HG02943 (cell line): ENCODE data around the gene PROSER1.
A peak's percentile ranks its signal among the peaks of the same experiment; 100 is the strongest.
"Not testable (repeated sequence)": the region's sequence is repeated elsewhere in the genome, so short reads cannot be mapped to it uniquely, and the experiment has no call there.

Experiments
- ATAC-seq: cut with Tn5 transposase; IDR thresholded peaks from one replicate; pipeline ENCODE4 v1.9.1; 2021; ENCODE audit warnings: mild to moderate bottlenecking, low read depth, moderate library complexity; ENCODE audit not compliant: unreplicated experiment

Gene PROSER1

DNA sequence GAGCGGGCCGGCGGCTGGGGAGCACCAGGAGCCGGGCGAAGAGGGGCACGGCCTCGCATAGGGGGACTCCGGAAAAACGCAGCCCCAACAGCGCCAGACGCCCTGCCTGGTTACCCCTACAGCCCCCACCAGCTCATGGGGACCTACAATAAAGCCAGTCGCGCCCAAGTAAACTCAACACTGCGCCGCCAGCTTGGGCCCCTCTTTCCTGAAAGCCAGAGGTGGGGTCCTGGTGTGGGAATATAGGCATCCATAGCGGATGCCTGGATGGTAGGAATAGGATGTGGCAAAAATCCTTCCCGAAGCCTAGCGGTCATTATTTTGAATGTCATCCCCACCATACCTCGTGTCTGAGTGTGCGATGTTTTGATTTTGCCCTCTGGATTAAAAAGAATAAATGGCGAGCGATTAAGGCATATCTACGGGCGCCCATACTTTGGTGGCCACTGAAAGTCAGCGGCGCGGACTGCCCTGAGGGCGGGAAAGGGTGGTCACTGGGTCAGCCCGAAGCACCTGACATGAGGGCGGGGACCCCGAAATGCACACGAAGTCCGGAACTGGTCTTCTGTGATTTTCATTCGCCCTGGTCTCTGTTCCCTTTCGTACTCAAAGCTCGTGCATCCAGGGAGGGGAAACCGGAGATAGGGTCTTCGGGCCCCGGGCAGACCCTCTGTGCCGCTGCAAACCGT lies at the start of gene PROSER1, which contains the start of gene NHLRC3:
Gene PROSER1 (minus strand): TSS at position 210 of the 689 bp plus-strand sequence. CDS start 847 bp downstream, outside the sequence.
Gene NHLRC3 (plus strand): TSS at position 577 of the 689 bp plus-strand sequence. CDS start 184 bp downstream, outside the sequence.
- ATAC-seq, result peak; percentile 79

DNA sequence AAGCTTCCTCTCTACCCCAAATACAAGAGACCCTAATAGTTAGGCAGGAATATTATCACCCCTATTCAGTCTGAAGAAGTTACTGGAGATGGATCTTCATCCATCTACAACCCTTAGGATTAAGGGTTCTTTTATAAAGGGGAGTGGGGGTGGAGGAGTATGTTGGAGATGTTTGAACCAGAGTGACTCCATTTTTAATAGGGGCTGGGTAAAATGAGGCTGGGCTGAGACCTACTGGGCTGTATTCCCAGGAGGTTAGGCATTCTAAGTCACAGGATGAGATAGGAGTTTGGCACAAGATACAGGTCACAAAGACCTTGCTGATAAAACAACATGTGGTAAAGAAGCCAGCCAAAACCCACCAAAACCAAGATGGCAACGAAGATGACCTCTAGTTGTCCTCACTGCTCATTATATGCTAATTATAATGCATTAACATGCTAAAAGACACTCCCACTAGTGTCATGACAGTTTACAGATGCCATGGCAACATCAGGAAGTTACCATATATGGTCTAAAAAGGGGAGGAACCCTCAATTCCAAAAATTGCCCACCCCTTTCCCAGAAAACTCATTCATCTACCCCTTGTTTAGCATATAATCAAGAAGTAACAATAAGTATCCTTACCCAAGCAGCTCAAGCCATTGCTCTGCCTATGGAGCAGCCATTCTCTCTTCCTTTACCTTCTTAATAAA lies 48.5 kb upstream of the PROSER1 start:
- ATAC-seq, result not testable (repeated sequence)

DNA sequence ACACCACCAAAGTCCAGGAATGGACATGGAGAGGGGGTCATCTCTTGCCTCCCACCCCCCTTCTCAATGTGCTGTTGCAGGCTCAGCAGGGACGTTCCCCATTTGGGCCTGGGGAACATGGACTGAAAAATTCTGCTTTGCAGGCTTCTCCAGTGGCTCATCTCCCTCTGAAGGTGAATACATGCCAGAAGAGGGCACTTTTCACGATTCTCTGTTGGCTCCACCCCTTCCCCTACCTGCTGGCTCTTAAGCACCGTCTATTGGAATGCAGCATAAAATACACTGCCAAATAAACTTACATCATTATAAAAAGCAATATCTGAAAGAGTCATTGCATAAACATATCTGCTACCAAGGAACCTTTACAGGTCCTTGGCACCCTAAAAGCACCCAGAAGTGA lies 36.1 kb upstream of the PROSER1 start:
- no peak for ATAC-seq

DNA sequence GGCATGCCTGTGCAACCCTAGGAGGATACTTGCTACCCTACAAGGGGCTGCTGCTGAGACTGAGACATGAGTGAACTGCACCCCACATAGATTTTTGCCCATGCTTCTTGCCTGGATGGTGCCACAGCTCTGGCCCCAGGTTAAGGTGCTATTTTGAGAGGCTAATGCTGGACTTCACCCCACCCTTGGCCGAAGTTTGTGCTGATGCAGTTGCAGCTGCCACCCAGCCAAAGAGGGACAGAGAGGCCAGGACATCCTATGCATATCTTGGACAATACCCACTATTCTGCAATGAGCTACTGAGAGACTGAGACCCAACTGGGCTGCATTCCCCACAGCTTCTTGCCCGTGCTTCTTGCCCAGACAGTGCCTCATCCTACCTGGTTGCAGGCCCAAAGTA lies 35.0 kb upstream of the PROSER1 start:
- ATAC-seq, result no peak

DNA sequence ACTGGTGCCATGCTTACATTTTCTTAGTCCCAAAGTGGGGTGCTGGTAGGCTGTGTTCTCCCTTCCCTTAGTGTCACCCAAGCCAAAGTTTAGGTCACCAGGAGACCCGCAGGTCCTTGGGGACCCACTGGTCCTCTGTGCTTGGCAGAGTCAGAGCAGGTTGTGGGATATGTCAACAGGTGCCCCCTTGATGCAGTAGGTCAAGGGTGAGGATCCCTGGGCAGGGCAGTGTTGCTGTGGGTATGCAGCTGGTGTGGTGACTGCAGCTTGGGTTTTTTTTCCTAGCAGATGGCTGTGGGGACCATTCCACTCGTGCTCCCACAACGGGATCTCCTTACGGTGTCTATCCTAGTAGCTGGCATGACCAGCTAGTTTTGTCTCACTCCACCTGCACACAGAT lies 24.1 kb upstream of the PROSER1 start:
- no peak for ATAC-seq

DNA sequence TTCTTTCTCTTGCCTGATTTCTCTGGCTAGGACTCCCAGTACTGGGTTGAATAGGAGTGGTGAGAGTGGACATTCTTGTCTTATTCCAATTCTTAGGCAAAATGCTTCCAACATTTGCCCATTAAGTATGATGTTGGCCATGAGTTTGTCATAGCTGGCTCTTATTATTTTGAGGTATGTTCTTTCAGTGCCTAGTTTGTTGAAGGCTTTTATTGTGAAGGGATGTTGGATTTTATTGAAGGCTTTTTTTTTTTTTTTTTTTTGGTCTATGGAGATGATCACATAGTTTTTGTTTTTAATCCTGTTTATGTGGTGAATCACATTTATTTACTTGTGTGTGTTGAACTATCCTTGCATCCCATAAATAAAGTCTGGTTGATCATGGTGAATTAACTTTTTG lies 20.2 kb upstream of the PROSER1 start:
- no peak for ATAC-seq

DNA sequence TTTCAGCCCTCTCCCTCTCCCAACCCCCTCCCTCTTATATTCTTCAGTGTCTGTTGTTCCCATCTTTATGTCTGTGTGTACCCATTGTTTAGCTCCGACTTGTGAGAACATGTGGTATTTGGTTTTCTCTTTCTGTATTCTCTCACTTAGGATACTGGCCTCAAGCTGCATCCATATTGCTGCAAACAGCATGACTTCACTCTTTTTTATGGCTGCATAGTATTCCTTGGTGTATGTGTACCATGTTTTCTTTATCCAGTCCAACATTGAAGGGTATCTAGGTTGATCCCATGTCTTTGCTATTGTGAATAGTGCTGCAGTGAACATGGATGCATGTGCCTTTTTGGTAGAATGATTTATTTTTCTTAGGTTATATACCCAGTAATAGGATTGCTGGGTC lies 18.1 kb upstream of the PROSER1 start:
- no peak for ATAC-seq

DNA sequence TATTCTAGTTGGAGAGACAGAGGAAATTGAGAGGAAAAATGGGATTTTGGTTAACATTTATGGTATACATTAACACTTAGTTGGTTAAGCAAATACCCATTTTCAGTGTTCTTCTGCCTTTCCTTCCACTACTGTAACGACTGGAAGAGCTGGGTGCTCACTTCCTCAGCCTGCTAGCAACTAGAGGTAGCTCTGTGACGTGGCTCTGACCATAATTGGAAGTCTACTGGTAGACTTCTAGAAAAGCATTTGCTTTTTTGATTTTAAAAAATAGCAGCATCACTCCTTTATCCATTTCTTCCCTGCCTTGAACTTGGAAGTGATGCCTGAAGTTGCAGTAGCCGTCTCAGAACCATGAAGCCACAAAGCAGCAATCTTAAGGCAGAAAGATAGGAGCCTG lies 16.2 kb upstream of the PROSER1 start:
- ATAC-seq, result no peak

DNA sequence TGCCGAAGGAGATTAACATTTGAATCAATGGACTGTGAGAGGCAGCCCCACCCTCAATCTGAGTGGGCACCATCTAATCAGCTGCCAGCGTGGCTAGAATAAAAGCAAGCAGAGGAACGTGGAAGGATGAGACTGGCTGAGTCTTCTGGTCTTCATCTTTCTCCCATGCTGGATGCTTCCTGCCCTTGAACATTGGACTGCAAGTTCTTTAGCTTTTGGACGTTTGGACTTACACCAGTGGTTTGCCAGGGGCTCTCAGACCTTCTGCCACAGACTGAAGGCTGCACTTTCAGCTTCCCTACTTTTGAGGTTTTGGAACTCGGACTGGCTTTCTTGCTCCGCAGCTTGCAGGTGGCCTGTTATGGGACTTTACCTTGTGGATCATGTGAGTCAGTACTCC lies 15.1 kb upstream of the PROSER1 start:
- no peak for ATAC-seq

DNA sequence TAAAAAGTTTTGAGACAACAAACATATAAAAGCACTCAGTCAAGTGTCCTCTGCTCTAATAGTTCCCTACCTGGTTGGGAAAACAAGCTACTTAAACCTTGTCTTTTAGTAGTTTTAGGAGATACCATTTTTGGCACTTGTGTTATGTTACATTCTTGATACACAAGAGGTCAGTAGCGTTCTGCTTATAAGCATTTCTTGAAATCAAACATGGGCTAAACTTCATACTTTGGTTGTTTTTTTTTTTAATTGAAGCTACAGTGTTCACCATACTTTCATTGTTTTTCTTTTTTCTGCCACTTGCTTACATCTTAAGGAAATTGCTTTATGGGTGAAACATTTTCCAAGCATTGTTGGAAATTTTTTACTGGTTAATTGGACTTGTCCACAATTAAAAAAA lies 13.3 kb upstream of the PROSER1 start:
- ATAC-seq, result no peak

DNA sequence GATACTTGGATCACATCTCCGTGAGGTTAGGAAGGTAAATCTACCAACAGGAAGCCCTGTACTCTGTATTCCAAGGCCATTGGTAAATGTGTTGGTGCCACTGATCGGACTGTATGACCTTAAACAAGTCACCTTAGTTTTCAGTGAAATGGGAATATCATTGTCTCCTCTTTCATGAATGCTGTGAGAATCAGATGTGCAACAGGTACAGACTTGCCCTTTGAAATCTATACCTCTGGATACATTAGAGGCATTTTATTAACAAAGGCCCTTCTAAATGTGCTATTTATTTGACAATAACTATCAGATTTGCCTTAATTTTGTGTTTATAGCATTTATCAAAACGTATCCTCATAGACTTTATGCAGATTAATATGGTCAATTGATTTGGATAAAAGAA lies 11.4 kb upstream of the PROSER1 start:
- no peak for ATAC-seq

DNA sequence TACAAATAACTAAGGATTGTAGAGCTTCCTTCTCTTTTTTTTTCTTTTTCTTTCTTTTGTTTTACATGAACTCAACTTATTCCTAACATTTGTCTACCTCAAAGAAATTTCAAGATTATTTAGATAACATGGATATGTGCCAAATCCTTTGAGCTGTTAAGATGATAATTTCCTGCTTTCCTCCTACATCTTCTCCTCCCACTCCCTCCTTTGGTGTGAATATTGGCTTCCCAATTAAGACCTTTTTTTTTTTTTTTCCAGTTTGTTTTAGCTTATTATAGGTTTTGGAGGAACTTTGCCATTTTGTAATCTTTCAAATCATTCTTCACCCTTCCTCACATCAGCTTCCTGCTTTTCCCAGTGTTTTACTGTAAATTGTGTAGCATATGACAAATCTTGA lies 10.9 kb upstream of the PROSER1 start:
- ATAC-seq, result no peak

DNA sequence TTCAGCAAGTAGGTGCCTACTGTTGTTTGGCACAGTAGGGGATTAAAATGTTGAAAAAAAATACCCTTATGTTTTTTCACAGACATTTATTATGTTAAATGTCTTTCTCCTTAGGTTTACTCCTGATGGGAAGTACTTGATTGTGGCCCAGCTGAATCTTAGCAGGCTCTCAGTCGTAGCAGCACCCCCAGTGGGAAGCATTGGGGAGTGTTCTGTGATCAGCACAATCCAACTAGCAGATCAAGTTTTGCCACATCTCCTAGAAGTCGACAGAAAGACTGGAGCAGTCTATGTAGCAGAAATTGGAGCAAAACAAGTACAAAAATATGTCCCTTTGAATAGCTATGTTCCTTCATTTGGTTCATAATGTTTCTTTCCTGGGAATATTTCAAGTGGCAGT lies 9.7 kb upstream of the PROSER1 start:
- ATAC-seq, result no peak

DNA sequence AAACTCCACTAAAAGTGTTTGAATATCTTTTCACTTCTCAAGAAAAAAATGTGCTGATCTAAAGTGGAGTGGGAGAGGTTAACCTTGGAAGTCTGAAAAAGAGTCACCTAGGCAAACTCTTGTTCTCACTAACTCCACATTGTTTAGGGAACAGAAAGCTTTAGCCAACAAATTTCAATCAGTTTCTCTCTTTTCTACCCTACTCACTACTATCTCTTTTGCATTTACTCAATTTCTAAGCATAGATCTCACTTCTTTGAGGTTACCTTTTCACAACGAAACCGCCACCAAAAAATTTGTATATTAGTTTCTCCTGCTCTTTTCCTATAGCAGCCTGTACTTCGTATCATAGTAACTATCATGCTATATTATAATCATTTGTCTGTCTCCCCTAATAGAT lies 6.6 kb upstream of the PROSER1 start:
- ATAC-seq, result peak; percentile 63

DNA sequence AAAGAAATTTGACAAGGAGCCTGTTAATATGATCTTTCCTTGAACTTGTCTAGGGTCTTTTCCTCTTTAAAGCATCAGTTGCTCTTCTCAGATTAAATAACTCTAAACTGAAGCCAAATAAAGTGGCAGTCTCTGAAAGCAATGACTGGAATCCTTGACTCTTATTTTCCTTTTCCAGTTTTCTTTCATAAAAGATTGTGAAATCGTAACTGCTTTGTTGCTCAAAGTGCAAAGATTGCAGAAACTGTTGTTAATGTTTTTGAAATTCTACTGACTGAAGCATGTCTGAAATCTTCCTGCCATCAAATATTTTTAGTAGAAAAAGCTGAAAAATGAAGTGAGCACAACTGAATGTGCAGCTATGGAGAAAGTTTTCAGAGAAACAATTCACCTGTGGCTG lies 2.3 kb upstream of the PROSER1 start:
- ATAC-seq, result no peak

DNA sequence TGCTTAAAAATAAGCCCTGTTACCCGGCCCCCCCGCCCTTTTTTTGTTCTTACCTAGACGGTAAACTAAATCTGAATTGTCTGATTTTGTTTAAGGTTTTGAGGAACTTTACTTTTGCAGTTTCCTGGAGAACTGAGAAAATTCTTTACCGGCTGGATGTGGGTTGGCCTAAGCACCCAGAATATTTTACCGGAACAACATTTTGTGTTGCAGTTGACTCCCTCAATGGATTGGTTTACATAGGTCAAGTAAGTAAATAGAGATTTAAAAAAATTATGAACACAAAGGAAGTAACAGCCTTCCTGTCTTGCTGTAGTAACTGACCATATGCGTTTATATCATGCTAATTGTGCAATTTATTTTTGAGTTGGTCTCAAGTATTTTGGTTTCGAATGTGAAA lies 1.2 kb upstream of the PROSER1 start:
- no peak for ATAC-seq

DNA sequence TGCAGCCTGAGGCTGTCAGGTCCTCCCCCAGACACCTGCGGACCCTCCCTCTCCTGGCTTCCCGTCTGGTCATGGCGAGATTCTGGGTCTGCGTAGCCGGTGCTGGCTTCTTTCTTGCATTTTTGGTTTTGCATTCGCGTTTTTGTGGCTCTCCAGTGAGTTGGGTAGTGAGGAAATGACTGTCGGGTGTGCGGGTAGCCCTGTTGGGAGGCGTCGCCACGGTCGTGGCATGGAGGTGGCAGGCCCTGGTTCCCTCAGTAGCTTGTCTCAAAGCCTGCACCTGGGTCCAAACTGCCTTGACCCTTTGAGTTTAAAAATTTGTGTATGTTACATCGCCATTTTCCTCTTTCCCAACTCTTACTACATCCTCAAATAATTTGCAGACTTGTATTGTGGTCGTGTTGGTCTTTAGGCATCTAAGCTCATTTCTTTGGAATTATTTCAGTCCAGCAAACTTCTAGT lies 711 bp upstream of the PROSER1 start:
- peak; percentile 35 for ATAC-seq

DNA sequence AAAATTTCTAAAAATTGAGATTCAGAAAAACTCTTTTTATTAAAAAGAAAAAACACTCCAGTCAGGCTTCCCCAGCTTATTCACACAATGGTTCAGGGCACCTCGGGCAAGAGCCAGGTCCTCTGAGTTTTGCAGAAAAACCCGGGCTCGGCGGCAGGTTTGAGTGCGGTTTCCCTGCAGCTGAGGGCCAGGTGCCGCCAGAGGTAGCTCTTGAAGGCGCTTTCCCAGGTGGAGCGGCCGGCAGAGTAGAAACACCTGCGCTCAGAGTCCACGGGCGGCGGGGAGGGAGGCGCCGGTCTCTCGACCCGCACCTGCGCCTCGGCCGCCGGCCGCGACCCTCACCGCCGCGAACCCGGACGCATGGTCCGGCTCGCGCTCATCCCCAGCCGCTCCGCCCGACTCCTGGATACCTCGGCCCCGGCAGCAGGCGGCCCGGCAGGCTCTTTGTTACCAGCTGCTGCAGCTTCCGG lies 444 bp downstream of the PROSER1 start:
- peak; percentile 25 for ATAC-seq

DNA sequence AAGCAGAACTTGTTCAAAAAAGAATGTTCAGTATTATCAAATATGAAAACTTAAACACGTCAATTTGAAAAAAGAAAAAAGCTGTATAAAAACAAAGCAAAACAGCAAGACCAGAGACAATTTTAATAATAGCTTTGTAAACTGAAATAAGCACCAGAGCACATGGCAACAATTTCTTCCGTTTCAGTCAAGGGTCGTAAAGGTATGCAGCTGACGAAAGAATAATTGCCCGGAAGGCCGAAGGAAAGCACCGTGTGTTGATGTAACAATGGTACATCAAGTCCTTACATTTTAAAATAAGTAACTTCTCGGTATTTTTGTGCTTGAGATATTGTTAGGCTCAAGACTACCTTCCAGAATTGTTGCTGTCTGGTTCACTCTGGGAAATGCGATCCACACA lies 1.7 kb downstream of the PROSER1 start:
- ATAC-seq, result no peak

DNA sequence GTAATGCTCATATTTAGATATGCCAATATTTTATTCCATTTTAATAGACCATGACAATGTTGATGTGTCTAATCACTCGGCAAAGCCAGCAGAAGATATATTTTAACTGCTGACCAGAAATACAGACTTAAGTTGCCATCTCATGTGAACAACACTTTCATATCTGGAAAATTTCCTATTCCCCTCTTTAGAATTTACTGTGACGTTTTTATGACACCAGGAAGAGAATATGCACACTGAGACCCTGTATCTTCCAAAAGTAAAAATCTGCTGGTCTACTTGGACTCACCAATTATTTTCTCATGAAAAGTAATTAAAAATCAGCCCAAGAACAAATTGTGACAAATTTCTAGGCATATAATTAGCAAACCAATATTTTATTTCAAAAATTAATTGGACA lies 2.1 kb downstream of the PROSER1 start:
- ATAC-seq, result no peak

DNA sequence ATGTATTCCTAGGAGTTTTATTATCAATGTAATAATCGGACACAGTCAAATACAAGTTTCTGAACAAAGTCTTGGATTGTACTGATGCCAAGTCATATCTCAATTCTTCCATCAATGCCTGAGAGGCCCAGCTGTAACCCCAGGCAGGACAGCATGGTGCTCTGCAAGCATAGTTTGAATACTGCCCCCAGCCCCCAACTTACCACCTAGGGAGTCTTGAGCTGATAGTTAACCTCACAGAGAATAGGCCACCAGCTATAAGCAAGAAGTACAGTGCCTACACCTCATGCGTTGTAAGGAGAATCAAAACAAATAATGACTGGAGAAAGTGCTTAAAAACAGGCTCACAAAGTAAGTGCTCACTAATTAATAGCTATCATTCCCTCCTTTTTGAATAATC lies 2.7 kb downstream of the PROSER1 start:
- no peak for ATAC-seq

DNA sequence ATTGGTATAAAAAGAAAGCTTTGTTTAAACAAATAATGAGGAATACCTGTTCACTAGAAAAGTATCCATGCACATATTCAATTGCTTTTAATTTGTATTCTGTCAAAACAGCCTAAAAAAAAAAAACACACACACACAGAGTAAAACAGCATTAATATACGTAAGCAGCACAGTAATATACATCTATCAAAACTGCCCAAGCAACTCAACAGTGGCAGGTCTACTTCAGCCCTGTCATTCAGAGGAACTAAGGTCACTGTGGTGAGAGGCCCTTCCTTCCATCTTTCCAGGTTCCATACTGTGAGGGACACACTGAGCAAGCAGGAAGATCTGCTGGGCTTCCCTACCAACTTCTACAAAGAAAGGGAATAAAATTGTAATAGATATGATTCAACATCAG lies 3.8 kb downstream of the PROSER1 start:
- no peak for ATAC-seq
